GM19455 (cell line): Measurements from ENCODE around the gene DAPK2.

Experiments used
- ATAC-seq: cut with Tn5 transposase; IDR thresholded peaks from one replicate; pipeline ENCODE4 v1.9.1; 2021; ENCODE audit not compliant: unreplicated experiment

Gene DAPK2

GRCh38 chr15:64024172-64025050, 21.9 kb downstream of the DAPK2 start:
- ATAC-seq, result no peak

- ATAC-seq, result no peak
Measured at GRCh38 chr15:64023220-64023619, 23.1 kb downstream of the DAPK2 start.

DNA sequence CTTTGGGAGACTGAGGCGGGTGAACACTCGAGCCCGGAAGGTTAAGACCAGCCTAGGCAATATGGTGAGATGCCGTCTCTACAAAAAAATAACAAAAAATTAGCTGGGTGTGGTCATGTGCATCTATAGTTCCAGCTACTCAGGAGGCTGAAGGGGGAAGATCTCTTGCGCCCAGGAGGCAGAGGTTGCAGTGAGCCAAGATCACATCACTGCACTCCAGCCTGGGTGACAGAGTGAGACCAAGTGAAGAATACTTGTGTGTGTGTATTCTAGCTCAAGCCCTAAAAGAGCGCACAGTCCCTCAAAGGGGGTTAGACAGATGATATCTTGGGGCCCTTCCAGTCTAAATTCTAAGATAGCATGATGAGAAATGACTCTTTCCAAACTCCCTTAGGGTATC, 23.7 kb downstream of the DAPK2 start:
- ATAC-seq, result no peak

GRCh38 chr15:64019764-64020163, 26.5 kb downstream of the DAPK2 start:
- ATAC-seq, result no peak

DNA sequence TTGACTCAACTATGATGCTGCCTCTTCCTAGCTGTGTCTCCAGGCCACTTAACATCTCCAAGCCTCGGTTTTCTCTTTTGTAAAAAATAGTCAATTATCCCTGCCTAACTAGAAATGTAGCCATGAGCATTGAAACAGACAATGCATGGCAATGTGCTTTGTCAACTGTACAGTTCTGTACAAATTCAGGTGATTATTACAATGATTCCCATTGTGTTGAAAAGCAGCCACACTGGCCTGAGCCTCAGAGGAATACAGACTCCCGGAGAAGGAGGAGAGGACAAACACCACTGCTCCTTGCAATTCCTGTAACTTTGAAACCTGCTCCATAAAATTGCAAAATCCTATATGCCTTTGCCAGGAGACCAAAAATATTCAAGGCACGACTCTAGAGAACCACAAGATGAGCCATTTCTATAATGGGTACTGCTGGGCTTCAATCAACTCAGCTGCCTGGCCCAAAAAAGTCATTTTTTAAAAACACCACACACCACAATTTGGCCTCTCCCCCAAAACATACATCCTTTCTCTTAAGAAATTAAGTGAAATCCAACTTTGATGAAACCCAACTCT, 28.6 kb downstream of the DAPK2 start:
- no peak for ATAC-seq

GRCh38 chr15:64017082-64017588, 29.1 kb downstream of the DAPK2 start:
- no peak for ATAC-seq

- ATAC-seq, result no peak
Measured at GRCh38 chr15:64016257-64016656, 30.0 kb downstream of the DAPK2 start.

DNA sequence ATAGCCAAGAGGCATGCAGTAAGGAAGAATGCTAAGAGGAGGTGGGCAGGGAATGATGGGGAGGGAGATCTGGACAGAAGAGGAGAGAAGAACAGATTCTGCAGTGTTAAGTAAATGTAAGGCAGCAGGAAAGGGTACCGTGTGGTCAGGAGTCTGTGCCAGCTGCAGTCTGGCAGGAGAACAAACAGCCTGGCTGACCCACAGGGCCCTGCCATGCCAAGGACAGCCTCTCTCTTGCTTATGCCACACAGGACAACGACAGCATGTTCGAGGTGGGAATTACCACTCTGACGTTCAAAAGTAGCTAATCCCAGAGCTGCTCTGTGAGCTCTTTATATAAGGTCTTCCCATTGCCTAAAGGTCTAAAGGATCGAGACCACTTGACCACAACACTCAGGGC, 31.3 kb downstream of the DAPK2 start:
- no peak for ATAC-seq

DNA sequence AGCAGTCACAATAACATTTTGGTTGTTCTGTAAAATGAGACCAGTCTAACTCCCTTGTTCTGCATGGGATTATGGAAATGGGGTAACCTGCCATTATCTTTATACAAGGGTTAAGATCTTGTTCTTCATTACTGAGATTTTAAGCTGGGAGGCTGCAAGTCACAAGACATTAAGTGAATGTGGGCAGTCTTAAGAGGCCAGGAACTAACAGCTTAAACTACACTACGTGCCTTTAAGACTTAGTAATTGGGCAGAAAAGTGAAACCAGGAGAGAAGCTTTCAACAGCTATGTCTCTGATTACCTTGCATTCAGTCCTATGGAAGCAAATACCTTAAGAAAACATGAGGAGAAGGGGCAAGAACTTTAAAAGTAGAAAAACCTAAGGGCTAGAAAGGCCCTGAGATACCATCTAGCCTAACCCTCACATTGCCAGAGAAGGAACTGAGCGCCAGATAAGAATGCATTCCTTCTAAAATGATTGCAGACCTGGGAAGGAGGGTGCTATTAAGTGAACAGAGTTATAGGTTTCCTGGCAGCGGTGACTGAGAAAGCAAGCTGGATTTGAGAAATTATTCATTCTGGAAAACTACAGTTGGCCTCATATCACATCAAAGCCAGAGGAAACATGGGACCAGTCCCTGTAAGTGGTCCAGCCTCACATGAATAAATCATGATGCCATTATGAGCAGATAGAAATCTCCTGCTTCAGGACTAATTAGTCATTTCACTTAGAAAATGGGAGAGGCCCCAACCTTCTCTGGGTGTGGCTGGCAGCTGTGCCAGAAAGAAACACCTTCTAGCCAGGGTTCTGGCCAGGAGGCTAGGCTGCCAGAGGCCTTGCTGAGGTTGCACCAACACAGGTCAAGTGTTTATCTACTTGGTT, 32.9 kb downstream of the DAPK2 start:
- no peak for ATAC-seq

DNA sequence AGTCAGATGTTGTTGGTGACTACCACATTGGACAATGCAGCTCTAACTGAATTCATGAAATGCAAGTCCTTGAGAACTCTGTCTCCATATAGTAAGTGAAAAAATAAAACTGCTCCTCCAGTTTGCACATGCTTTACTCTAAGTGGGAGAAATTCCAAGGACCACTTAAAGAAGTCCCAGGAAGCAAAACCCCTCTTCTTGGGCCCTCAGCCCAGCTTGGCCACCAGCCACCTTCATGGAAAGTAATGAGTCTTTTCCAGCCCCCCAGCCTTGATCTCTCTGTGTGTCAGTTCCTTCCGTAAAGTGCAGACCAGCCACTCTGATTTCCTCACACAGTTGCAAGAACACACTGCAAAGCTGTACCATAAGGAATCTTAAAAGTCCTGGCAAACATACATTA, 34.5 kb downstream of the DAPK2 start:
- no peak for ATAC-seq

- ATAC-seq, result peak; percentile 76
Measured at GRCh38 chr15:64010719-64011118, 35.6 kb downstream of the DAPK2 start.

DNA sequence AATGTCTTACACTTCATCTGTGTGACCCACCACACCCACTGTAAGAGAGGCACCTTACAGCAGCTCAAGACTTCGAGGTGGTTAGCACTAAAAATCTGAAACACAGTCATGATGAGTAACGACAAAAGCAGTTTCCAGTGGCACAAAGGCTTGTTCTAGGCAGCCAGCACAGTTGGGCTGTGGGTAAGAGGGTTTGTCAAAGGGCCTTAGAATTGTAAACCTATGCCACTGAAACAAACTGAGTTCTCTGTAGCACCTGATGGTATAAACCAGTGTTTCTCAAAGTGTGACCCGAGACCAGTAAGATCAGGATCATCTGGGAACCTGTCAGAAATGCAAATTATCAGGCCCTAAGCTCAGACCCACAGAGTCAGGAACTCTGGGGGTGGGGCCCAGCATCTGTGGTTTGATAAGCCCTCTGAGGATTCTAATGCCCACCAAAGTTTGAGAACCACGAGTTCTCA, 36.5 kb downstream of the DAPK2 start:
- ATAC-seq, result peak; percentile 35

- ATAC-seq, result no peak
Measured at GRCh38 chr15:64009241-64009640, 37.0 kb downstream of the DAPK2 start.

DNA sequence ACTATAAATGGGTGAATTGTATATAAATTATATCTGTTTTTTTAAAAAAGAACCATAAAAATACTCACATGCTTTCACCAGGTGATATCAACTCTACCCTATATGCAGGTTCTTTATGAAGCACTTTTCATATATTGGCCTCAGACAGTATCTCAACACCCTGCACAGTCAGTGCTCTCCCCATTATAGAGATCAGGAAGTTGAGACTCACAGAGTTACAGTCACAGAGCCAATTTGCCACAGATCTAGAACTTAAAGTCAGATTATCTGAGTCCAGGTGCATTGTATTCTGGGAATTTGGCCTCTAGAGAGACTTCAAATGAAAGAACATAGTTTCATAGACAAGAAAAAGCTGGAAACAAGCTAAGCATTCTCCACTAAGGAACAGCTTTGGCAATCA, 38.1 kb downstream of the DAPK2 start:
- ATAC-seq, result no peak

GRCh38 chr15:64006642-64007041, 39.6 kb downstream of the DAPK2 start:
- no peak for ATAC-seq

- no peak for ATAC-seq
Measured at GRCh38 chr15:64004587-64004986, 41.7 kb downstream of the DAPK2 start.

DNA sequence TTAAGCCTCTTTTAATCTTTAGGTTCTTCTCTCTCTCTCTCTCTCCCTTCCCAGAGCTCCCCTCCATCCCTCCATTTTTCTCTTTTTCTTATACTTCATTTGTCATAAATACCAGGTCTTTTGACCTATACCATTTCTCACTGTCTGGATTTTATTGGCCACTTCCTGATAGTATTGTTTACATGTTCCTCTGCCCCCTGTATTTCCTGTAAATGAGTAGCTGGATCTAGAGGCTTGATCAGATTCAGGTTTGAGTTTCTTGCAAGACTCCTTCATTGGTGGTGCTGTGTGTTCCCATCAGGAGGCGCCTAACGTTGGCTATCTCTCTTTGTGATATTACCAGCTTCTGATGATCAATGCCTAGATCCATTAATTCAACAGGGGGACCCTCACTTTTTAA, 42.2 kb downstream of the DAPK2 start:
- ATAC-seq, result no peak

DNA sequence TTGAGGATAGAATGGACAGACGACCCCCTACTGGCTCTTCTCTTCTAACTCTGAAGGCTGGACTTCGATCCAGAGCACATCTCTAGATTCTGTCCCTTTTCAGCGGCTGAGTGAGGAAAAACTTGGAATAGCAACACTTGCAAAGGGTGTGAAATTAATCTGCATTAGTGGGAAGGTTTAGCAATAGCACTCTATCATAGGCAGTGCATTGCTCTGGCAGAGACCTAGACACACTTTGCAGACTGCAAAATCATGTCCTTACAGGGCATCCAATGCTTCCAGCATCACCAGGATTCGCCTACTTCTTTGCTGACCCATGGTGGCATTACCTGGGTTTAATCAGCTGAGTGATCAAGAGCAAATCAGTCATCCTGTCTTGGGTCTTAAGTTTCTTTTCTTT, 43.1 kb downstream of the DAPK2 start:
- no peak for ATAC-seq

- ATAC-seq, result no peak
Measured at GRCh38 chr15:64001148-64001547, 45.1 kb downstream of the DAPK2 start.

DNA sequence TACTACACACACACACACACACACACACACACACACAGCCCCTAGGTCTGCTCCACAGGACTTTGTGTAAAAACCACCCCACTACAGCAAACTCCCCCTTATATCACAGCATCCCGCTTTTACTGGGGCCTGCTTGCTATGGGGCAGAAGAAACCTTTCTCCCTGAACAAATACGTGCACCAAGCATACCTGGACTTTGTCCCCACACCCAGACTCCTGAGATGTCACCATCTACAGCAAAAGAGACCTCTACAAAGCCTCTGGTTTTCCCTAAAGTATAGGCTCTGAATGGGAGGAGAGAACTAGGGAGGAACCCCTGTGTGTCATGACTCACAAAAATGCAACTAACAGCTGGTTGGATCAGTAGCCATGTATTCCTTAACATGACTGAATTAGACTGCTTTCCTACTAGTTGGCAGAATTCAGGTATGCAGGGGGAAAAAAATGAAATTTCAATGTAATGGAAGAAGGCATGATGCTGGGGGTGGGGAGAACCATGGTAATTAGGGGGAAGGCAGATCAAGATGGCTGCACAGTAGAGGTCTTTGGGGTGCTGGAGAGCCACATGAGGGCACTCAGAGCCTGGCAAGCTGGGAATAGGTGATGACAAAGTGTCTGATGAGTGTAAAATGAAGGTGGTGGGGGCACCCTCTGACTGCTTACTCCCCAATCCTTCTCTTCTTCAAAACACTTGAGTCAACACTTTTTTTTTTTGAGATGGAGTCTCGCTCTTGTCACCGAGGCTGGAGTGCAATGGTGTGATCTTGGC, 45.9 kb downstream of the DAPK2 start:
- ATAC-seq, result no peak

DNA sequence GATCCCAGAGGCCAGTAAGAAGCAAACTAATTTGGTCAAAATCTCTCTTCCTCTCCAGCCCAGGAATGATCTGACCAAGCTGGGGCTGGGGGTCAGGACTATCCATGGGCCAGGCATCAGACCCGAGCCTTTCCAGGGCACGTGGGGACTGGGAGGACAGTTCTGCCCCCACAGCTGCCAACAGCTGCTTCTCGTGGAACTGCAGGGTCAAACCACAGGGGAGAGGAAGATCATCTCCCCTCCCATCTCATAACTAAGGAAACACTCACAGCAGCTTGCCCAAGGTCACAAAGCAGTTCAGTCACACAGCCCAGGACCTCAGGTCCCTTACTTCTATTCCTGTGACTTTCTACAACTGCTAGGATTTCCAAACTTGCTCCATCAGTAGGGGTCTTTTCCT, 47.1 kb downstream of the DAPK2 start:
- no peak for ATAC-seq
